ENCODE measurements around the gene RB1. TPM values are rescaled to one million over a fixed set of nuclear protein-coding genes. Genes with fewer than 3 reads are reported as not detected.

Gene RB1
- total and polyA plus RNA-seq, 8 donors: 32.1 to 53.1 (median 47.4) TPM

- no peak overlapping the region for H3K27ac ChIP-seq
- H3K27me3 ChIP-seq: no peaks in the 10 kb centered on the region
- no peak overlapping the region for H3K4me3 ChIP-seq
- peaks cover 0 to 10% of the 10 kb centered on the region in 2 donors for H3K36me3 ChIP-seq
- DNase-seq (no peak), ATAC-seq (no peak)
- TF ChIP-seq CTCF (IDR thresholded peaks at IDR 0.05): no peak
- intact Hi-C loops (cut with DNase I): no loop called here
- no peaks in the 10 kb centered on the region for H3K4me1 ChIP-seq
- no peaks in the 10 kb centered on the region for H3K9me3 ChIP-seq
Measured at GRCh38 chr13:48383384-48383783, 79.8 kb downstream of the RB1 start.

- intact Hi-C loops (cut with DNase I): no loop called here
- no peak for TF ChIP-seq CTCF (IDR thresholded peaks at IDR 0.05)
- ATAC-seq (no peak), DNase-seq (peak in 1 of 4 donors; percentile 39)
- no peak overlapping the region for H3K27ac ChIP-seq
- no peaks in the 10 kb centered on the region for H3K27me3 ChIP-seq
- peaks cover 0 to 8% of the 10 kb centered on the region in 2 donors for H3K36me3 ChIP-seq
- H3K4me1 ChIP-seq: no peaks in the 10 kb centered on the region
- no peaks in the 10 kb centered on the region for H3K9me3 ChIP-seq
- H3K4me3 ChIP-seq: no peak overlapping the region
Measured at GRCh38 chr13:48386816-48387215, 83.3 kb downstream of the RB1 start.

- Histone ChIP-seq H3K27ac (no peak overlapping the region), H3K36me3 (peaks cover 0 to 39% of the 10 kb centered on the region in 2 donors), H3K4me1 (no peaks in the 10 kb centered on the region), H3K27me3 (no peaks in the 10 kb centered on the region), H3K9me3 (no peaks in the 10 kb centered on the region), H3K4me3 (no peak overlapping the region)
- intact Hi-C loops (cut with DNase I): no loop called here
- no peak for TF ChIP-seq CTCF (IDR thresholded peaks at IDR 0.05)
- ATAC-seq (no peak), DNase-seq (no peak)
Measured at GRCh38 chr13:48391257-48391656, 87.7 kb downstream of the RB1 start.

- no peak for DNase-seq
- H3K27me3 ChIP-seq: no peaks in the 10 kb centered on the region
Measured at GRCh38 chr13:48393030-48393697, 89.6 kb downstream of the RB1 start.

GRCh38 chr13:48393698-48394085, 90.1 kb downstream of the RB1 start:
- no peak for TF ChIP-seq CTCF (IDR thresholded peaks at IDR 0.05)
- intact Hi-C loops (cut with DNase I): no loop called here
- no peak overlapping the region for H3K4me3 ChIP-seq
- no peak overlapping the region for H3K27ac ChIP-seq
- H3K9me3 ChIP-seq: no peaks in the 10 kb centered on the region
- no peak for DNase-seq
- no peaks in the 10 kb centered on the region for H3K27me3 ChIP-seq
- no peak for ATAC-seq
- no peaks in the 10 kb centered on the region for H3K4me1 ChIP-seq
- H3K36me3 ChIP-seq: peaks cover 0 to 39% of the 10 kb centered on the region in 2 donors

More at GRCh38 chr13:48393030-48393697, 89.6 kb downstream of the RB1 start:
- Histone ChIP-seq H3K4me1 (no peaks in the 10 kb centered on the region), H3K36me3 (peaks cover 0 to 39% of the 10 kb centered on the region in 2 donors), H3K9me3 (no peaks in the 10 kb centered on the region), H3K27ac (no peak overlapping the region), H3K4me3 (no peak overlapping the region)
- TF ChIP-seq CTCF (IDR thresholded peaks at IDR 0.05): no peak
- intact Hi-C loops (cut with DNase I): no loop called here
- no peak for ATAC-seq
